ENCODE data around the gene BIRC3. TPM values are rescaled to one million over a fixed set of nuclear protein-coding genes. Genes with fewer than 3 reads are reported as not detected.

The BIRC3 gene
- total RNA-seq = 100 to 1,000 TPM in 3 of 7 donors, 10 to 100 TPM in 4; 73.9 to 164 (median 97.6) TPM
- polyA plus RNA-seq = 10 to 100 TPM; 35.0 to 52.0 (median 41.4) TPM
- long read RNA-seq, donor 1, full-length matches to known transcripts = 2 of 2 reads
- long read RNA-seq, donor 1, partial matches to known transcripts = 0 of 2 reads
- long read RNA-seq, donor 1, other reads (novel, unspliced or antisense) = 0 of 2 reads
- long read RNA-seq, donor 2, full-length matches to known transcripts = 2 of 25 reads
- long read RNA-seq, donor 2, partial matches to known transcripts = 23 of 25 reads
- long read RNA-seq, donor 2, other reads (novel, unspliced or antisense) = 0 of 25 reads

DNA sequence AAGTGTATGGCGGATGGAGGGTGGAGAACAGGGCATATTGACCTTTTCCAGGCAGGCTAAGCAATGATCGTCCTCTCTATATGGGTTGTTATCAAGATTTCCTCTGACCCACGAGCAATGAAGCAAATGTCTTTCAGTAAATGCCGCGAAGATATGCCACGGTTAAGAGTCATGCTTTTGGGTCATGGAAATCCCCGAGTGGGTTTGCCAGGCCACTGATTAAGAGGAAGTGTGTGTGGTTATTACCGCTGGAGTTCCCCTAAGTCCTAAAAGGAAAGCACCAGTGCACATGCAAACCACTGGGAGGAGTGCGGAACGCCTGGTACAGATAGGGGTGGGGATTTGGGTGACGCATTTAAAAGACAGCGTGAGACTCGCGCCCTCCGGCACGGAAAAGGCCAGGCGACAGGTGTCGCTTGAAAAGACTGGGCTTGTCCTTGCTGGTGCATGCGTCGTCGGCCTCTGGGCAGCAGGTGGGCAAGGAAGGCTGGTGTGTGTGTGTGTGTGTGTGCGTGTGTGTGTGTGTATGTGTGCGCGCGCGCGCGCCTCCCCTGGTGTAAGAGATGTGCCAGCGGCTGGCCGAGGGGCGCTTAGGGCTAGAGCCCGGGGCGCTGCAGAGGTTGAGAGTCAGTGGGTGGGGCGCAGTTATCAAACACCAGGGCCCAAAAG lies at the start of gene BIRC3:
TSS of gene BIRC3 (plus strand) at position 386 of the 669 bp plus-strand sequence. CDS start 7,026 bp downstream, outside the sequence.
- peaks cover 0 to 20% (median 0%) of the 10 kb centered on the region in 6 donors for H3K36me3 ChIP-seq
- peaks cover 47 to 98% (median 83%) of the 10 kb centered on the region in 6 donors for H3K4me1 ChIP-seq
- peak within 1 kb of the TSS; percentile 79 to 95 (median 89) for H3K27ac ChIP-seq
- 0 to 2% (median 1%) methylated on average over 14 to 34 of the region's 34 CpGs for WGBS, 5 donors
- no peaks in the 10 kb centered on the region for H3K9me3 ChIP-seq
- no peaks in the 10 kb centered on the region for H3K27me3 ChIP-seq (replicated peaks in 1 of 7)
- intact Hi-C loops (cut with DNase I; ENCODE audit: low total_unique reads) = no loop called here
- peak; percentile 96 for DNase-seq
- peak within 1 kb of the TSS; percentile 55 to 83 (median 64) for H3K4me3 ChIP-seq
- peak in 2 of 3 donors; percentile 73 to 77 for TF ChIP-seq POLR2A (IDR thresholded peaks at IDR 0.05)
- TF ChIP-seq, protein P1, sequence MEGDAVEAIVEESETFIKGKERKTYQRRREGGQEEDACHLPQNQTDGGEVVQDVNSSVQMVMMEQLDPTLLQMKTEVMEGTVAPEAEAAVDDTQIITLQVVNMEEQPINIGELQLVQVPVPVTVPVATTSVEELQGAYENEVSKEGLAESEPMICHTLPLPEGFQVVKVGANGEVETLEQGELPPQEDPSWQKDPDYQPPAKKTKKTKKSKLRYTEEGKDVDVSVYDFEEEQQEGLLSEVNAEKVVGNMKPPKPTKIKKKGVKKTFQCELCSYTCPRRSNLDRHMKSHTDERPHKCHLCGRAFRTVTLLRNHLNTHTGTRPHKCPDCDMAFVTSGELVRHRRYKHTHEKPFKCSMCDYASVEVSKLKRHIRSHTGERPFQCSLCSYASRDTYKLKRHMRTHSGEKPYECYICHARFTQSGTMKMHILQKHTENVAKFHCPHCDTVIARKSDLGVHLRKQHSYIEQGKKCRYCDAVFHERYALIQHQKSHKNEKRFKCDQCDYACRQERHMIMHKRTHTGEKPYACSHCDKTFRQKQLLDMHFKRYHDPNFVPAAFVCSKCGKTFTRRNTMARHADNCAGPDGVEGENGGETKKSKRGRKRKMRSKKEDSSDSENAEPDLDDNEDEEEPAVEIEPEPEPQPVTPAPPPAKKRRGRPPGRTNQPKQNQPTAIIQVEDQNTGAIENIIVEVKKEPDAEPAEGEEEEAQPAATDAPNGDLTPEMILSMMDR (IDR thresholded peaks at IDR 0.05 in 8 of 11, conservative IDR thresholded peaks at IDR 0.05 in 3 of 11) = peak; percentile 2 to 71 (median 55)
- TF ChIP-seq POLR2AphosphoS5 (IDR thresholded peaks at IDR 0.05) = peak; percentile 92 to 97 (median 97)

DNA sequence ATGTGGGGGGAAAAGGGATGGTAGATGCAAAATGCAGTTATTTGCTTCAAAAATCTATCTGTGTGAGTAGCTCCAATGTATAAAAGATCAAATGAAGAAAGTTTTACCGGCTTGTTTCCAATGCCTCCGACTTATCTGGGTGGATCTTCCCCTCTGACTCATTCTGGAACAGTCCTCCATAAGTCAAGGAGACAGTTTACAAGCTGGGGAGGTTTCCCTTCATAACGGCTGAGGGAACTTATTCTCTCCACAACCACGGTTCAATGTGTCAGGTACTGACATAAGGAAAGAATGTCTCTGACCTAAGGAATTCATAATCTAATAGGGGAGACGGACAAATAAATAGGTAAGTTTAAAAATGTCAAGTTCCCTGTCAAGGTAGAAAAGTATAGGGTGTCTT lies 49.7 kb upstream of the BIRC3 start:
- H3K4me3 ChIP-seq = no peak overlapping the region
- DNase-seq = no peak
- peaks cover 0 to 46% (median 12%) of the 10 kb centered on the region in 7 donors for H3K27me3 ChIP-seq (replicated peaks in 1 of 7)
- H3K36me3 ChIP-seq = no peaks in the 10 kb centered on the region
- H3K4me1 ChIP-seq = peaks cover 5 to 16% (median 14%) of the 10 kb centered on the region in 6 donors
- TF ChIP-seq, protein P1 (IDR thresholded peaks at IDR 0.05 in 8 of 11, conservative IDR thresholded peaks at IDR 0.05 in 3 of 11) = no peak
- TF ChIP-seq POLR2AphosphoS5 (IDR thresholded peaks at IDR 0.05) (no peak), POLR2A (IDR thresholded peaks at IDR 0.05) (no peak)
- H3K27ac ChIP-seq = no peak overlapping the region
- H3K9me3 ChIP-seq = no peaks in the 10 kb centered on the region
- intact Hi-C loops (cut with DNase I; ENCODE audit: low total_unique reads) = no loop called here
- 52 to 60% (median 56%) methylated on average over 5 of the region's 5 CpGs for WGBS, 5 donors

DNA sequence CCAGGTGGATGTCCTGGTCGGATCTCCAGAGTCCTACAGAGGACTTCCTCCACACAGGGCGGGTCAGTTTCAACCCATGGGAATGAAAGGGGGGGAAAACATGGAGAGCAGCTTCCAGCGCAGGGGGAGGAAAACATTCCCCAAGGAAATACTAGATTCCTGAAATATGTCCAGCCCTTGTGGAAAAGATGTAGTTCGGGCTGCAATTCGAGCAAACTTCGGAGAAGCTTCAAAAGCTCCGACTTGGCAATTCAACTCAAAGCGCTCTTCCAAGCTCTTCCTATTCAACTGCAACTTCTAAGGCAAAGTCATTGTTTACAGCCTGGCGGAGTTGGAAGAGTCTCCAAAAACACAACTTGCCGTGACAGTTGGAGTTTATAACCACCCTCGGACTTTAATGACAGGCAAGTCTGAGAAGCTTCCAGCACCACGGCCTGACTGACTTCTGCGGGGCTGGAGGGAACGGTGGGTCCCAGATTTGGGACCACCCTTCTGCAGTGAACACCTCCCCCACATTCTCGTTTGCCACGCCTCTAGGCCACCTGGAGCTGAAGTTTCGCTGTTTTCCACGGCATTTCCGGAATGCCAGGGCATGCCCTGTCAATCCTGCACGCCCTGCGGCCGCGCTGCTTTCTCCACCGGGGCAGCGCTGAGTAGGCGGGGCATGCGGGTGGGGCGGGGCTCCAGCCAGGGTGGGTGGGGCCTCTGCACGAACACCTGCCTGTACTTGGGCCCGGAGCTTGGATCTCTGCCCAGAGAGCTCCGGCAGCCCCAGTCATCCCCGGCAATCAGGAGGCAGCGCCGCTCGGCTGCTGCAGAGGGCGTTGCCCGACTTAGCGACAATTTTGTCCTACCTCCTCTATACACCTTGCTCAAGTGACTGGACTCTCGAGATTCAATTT lies 49.0 kb upstream of the BIRC3 start:
- peaks cover 5 to 16% (median 14%) of the 10 kb centered on the region in 6 donors for H3K4me1 ChIP-seq
- intact Hi-C loops (cut with DNase I; ENCODE audit: low total_unique reads) = no loop called here
- DNase-seq = peak; percentile 90
- no peaks in the 10 kb centered on the region for H3K9me3 ChIP-seq
- peak overlapping the region; percentile 4 to 62 (median 24) for H3K4me3 ChIP-seq
- peaks cover 0 to 54% (median 12%) of the 10 kb centered on the region in 7 donors for H3K27me3 ChIP-seq (replicated peaks in 1 of 7)
- WGBS, 5 donors = 24 to 38% (median 25%) methylated on average over 21 to 39 of the region's 39 CpGs
- H3K27ac ChIP-seq = no peak overlapping the region
- TF ChIP-seq, protein P1 (IDR thresholded peaks at IDR 0.05 in 8 of 11, conservative IDR thresholded peaks at IDR 0.05 in 3 of 11) = peak in 7 of 11 experiments; percentile 14 to 60 (median 39)
- TF ChIP-seq POLR2A (IDR thresholded peaks at IDR 0.05) (no peak), POLR2AphosphoS5 (IDR thresholded peaks at IDR 0.05) (peak in 2 of 3 donors; percentile 27 to 46)
- no peaks in the 10 kb centered on the region for H3K36me3 ChIP-seq

All from spleen (tissue), 13 donors.